Body of pancreas (tissue), 4 donors: ENCODE results near the gene EOGT.

Source experiments
- CTCF ChIP-seq, 7 experiments: fragments of 450-650 bp in 4 of 7; fragments of 200-600 bp in 3 of 7; sonication (generic) in 3 of 7; IDR thresholded peaks; one replicate each; pipeline ENCODE4 v1.5.1; 2016 to 2019; ENCODE audit warnings: antibody characterized with exemption in 7 of 7
- POLR2A ChIP-seq, 3 donors: fragments of 450-650 bp; IDR thresholded peaks; one replicate each; pipeline ENCODE4 v1.6.1; 2016; ENCODE audit warnings: antibody characterized with exemption in 3 of 3, mild to moderate bottlenecking in 2 of 3

GRCh38 chr3:68963891-68964290 lies 49.6 kb downstream of the EOGT start:
- TF ChIP-seq CTCF (IDR thresholded peaks at IDR 0.05) (no peak), POLR2A (IDR thresholded peaks at IDR 0.05) (no peak)
